Neuronal stem cell (in vitro differentiated cells): ENCODE measurements around the gene LGI1.

Experiments used
- DNase-seq: peaks from one replicate; pipeline ENCODE4 v3.0.0-alpha.2; 2013; ENCODE audit warnings: low spot score
- H2AFZ ChIP-seq: one replicate; pipeline ENCODE4 v1.6.1; 2013; ENCODE audit warnings: mild to moderate bottlenecking, low read length, inconsistent platforms
- H2AK5ac ChIP-seq: 2 replicates; pipeline ENCODE4 v1.6.1; 2013; ENCODE audit warnings: low read depth, mild to moderate bottlenecking, inconsistent platforms, low read length, moderate library complexity, mixed read lengths
- H2BK120ac ChIP-seq: 2 replicates; pipeline ENCODE4 v1.6.1; 2013; ENCODE audit warnings: low read depth, mild to moderate bottlenecking, inconsistent platforms, low read length, moderate library complexity, mixed read lengths
- H2BK12ac ChIP-seq: one replicate; pipeline ENCODE4 v1.6.1; 2013; ENCODE audit warnings: low read length, inconsistent platforms
- H2BK15ac ChIP-seq: 2 replicates; pipeline ENCODE4 v1.6.1; 2013; ENCODE audit warnings: mild to moderate bottlenecking, low read length, inconsistent platforms, mixed read lengths
- H2BK5ac ChIP-seq: one replicate; pipeline ENCODE4 v1.6.1; 2013; ENCODE audit warnings: inconsistent platforms, mild to moderate bottlenecking, low read length, moderate library complexity
- H3K14ac ChIP-seq: one replicate; pipeline ENCODE4 v1.6.1; 2013; ENCODE audit warnings: low read length, inconsistent platforms
- H3K18ac ChIP-seq: 2 replicates; pipeline ENCODE4 v1.6.1; 2013; ENCODE audit warnings: low read length, inconsistent platforms
- H3K23ac ChIP-seq: 2 replicates; pipeline ENCODE4 v1.6.1; 2013; ENCODE audit warnings: low read depth, mild to moderate bottlenecking, mixed read lengths, low read length, inconsistent platforms; ENCODE audit not compliant: poor library complexity
- H3K27ac ChIP-seq: replicated peaks from 3 replicates; pipeline ENCODE4 v1.5.1; 2013; ENCODE audit warnings: low read length, inconsistent platforms
- H3K27me3 ChIP-seq, 3 experiments: 2 replicates each; pipeline ENCODE4 v1.6.1; 2013; ENCODE audit warnings: low read length in 3 of 3, mild to moderate bottlenecking in 2 of 3, inconsistent platforms in 1 of 3, low read depth in 1 of 3, mixed read lengths in 1 of 3, moderate library complexity in 1 of 3; ENCODE audit not compliant: control insufficient read depth in 3 of 3, insufficient read depth in 3 of 3
- H3K36me3 ChIP-seq, 2 donors: replicated peaks in 1 of 2; 2 replicates each; pipeline ENCODE4 v1.6.1; 2013; ENCODE audit warnings: low read length in 2 of 2; ENCODE audit not compliant: control insufficient read depth in 2 of 2, insufficient read depth in 2 of 2
- H3K4ac ChIP-seq: 2 replicates; pipeline ENCODE4 v1.6.1; 2013; ENCODE audit warnings: inconsistent platforms, mild to moderate bottlenecking, low read length, moderate library complexity
- H3K4me1 ChIP-seq, 2 donors: 1 replicate in 1 of 2; 2 replicates in 1 of 2; pipeline ENCODE4 v1.6.1; 2013; ENCODE audit warnings: low read length in 2 of 2, low read depth in 1 of 2; ENCODE audit not compliant: control insufficient read depth in 2 of 2, insufficient read depth in 1 of 2
- H3K4me2 ChIP-seq: one replicate; pipeline ENCODE4 v1.6.1; 2013; ENCODE audit warnings: mild to moderate bottlenecking, low read length, inconsistent platforms; ENCODE audit not compliant: insufficient read depth, poor library complexity, severe bottlenecking
- H3K4me3 ChIP-seq, 2 donors: 2 replicates each; pipeline ENCODE4 v1.5.1; 2013; ENCODE audit warnings: low read length in 2 of 2, mild to moderate bottlenecking in 2 of 2, inconsistent platforms in 1 of 2, moderate library complexity in 1 of 2
- H3K79me1 ChIP-seq: one replicate; pipeline ENCODE4 v1.6.1; 2013; ENCODE audit warnings: low read depth, mild to moderate bottlenecking, inconsistent platforms, low read length, moderate library complexity
- H3K9ac ChIP-seq: one replicate; pipeline ENCODE4 v1.6.1; 2013; ENCODE audit warnings: mild to moderate bottlenecking, low read depth, low read length, inconsistent platforms; ENCODE audit not compliant: poor library complexity
- H3K9me3 ChIP-seq, 2 donors: replicated peaks in 1 of 2; 2 replicates each; pipeline versions ENCODE3 to v1.6.1; 2013; ENCODE audit warnings: low read length in 2 of 2, mild to moderate bottlenecking in 2 of 2, inconsistent platforms in 1 of 2, low read depth in 1 of 2, mixed read lengths in 1 of 2, moderate library complexity in 1 of 2; ENCODE audit not compliant: control insufficient read depth in 2 of 2, insufficient read depth in 1 of 2
- H4K8ac ChIP-seq: one replicate; pipeline ENCODE4 v1.6.1; 2013; ENCODE audit warnings: low read depth, mild to moderate bottlenecking, inconsistent platforms, low read length, moderate library complexity
- H4K91ac ChIP-seq: one replicate; pipeline ENCODE4 v1.6.1; 2013; ENCODE audit warnings: low read length, low read depth, mild to moderate bottlenecking, inconsistent platforms; ENCODE audit not compliant: poor library complexity
- whole genome bisulfite sequencing, 2 donors: extraction: QIAGEN DNeasy Blood & Tissue Kit; methylation state at CpG; one replicate each; pipeline ENCODE4 v1.1.7; 2013; ENCODE audit warnings: missing lambda C conversion rate in 2 of 2, mixed read lengths in 1 of 2; ENCODE audit not compliant: insufficient read length in 2 of 2, insufficient replicate concordance in 1 of 2; ENCODE audit errors: extremely low coverage in 2 of 2; 5-methylcytosine and 5-hydroxymethylcytosine counted together

The LGI1 gene

DNA sequence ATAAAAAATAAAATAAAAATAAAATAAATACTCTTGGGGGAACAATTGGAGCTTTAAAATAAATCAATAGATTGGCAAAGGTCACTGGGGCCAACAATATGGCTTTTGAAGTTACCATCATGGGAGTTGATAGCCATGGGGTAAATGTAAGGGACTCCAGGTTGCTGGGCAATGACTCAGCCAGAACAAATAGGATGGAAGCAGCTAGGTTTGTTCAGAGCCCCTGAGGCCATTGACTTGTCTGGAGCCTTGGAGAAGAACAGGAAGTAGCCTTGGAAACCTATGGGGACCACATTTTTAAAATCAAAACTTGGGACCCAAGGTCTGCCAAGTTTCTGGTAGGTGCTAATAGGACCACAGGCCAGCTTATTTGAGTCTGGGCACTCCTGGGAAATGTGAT is 35.2 kb upstream of the LGI1 start:
- H3K4me2 ChIP-seq, result no peak overlapping the region
- H3K9me3 ChIP-seq, result no peaks in the 10 kb centered on the region
- H4K91ac ChIP-seq, result no peak overlapping the region
- no peaks in the 10 kb centered on the region for H3K4me1 ChIP-seq
- H3K27me3 ChIP-seq, result peaks cover 0 to 29% (median 0%) of the 10 kb centered on the region in 3 experiments
- H3K36me3 ChIP-seq, result no peaks in the 10 kb centered on the region
- no peak overlapping the region for H3K4me3 ChIP-seq
- no peak overlapping the region for H2BK15ac ChIP-seq
- H2BK12ac ChIP-seq, result no peak overlapping the region
- H2BK120ac ChIP-seq, result no peak overlapping the region
- no peak overlapping the region for H2AFZ ChIP-seq
- no peak overlapping the region for H3K23ac ChIP-seq
- H2BK5ac ChIP-seq, result no peak overlapping the region
- H3K14ac ChIP-seq, result no peak overlapping the region
- H3K4ac ChIP-seq, result no peak overlapping the region
- DNase-seq, result no peak
- no peak overlapping the region for H3K27ac ChIP-seq
- H3K9ac ChIP-seq, result no peak overlapping the region
- H3K18ac ChIP-seq, result no peak overlapping the region
- H2AK5ac ChIP-seq, result no peak overlapping the region
- H4K8ac ChIP-seq, result no peak overlapping the region
- H3K79me1 ChIP-seq, result no peaks in the 10 kb centered on the region

DNA sequence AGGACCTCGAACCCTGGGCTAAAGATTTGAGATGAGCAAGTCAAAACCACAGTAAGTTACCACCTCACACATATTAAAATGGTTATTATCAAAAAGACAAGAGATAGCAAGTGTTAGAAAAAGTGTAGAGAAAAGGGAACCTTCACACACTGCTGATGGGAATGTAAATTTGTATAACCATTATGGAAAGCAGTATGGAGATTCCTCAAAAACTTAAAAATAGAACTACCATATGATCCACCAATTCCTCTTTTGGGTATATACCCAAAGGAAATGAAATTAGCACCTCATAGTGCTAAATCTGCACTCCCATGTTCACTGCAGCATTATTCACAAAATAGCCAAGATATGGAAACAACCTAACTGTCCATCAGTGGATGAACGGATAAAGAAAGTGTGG is 34.6 kb upstream of the LGI1 start:
- Histone ChIP-seq H3K9me3 (no peaks in the 10 kb centered on the region), H2BK12ac (no peak overlapping the region), H3K4me2 (no peak overlapping the region), H3K4me1 (no peaks in the 10 kb centered on the region), H2BK5ac (no peak overlapping the region), H2AK5ac (no peak overlapping the region), H3K27ac (no peak overlapping the region), H2AFZ (no peak overlapping the region), H3K4ac (no peak overlapping the region), H3K9ac (no peak overlapping the region), H3K79me1 (no peaks in the 10 kb centered on the region), H2BK120ac (no peak overlapping the region), H3K14ac (no peak overlapping the region), H3K23ac (no peak overlapping the region), H4K8ac (no peak overlapping the region), H4K91ac (no peak overlapping the region), H3K27me3 (peaks cover 0 to 30% (median 0%) of the 10 kb centered on the region in 3 experiments), H3K18ac (no peak overlapping the region), H3K4me3 (no peak overlapping the region), H3K36me3 (no peaks in the 10 kb centered on the region), H2BK15ac (no peak overlapping the region)
- no CpG with 5 or more reads among the region's 2 CpGs for whole genome bisulfite sequencing, 2 donors
- DNase-seq, result no peak

GRCh38 chr10:93726024-93726423 is 31.7 kb upstream of the LGI1 start:
- no peak overlapping the region for H3K4me2 ChIP-seq

DNA sequence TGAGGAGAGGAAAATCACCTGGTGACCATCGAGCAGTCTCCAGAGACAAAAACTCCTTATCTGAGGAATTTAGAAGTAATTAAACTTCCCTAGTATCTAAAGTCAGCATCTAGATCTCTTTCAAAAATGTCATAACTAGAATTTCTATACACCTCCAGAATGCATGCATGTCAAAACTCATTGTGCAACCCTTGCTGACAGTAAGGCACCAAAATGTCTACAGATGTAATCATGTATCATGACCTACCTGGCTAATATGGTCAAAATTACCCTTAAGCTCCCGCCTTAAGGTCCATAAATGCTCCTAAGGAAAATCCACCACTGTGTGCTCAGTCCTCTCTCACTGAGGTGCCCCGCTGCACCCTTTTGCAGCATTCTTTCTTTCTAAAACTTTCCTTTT is 16.4 kb upstream of the LGI1 start:
- Histone ChIP-seq H2BK15ac (no peak overlapping the region), H3K14ac (no peak overlapping the region), H4K91ac (no peak overlapping the region)

More at GRCh38 chr10:93726024-93726423, 31.7 kb upstream of the LGI1 start:
- H4K8ac ChIP-seq, result no peak overlapping the region
- no peak overlapping the region for H2BK12ac ChIP-seq
- H2BK120ac ChIP-seq, result no peak overlapping the region
- H2AFZ ChIP-seq, result no peak overlapping the region
- H3K4me1 ChIP-seq, result no peaks in the 10 kb centered on the region
- H3K14ac ChIP-seq, result no peak overlapping the region
- H3K79me1 ChIP-seq, result no peaks in the 10 kb centered on the region
- H4K91ac ChIP-seq, result no peak overlapping the region
- WGBS, 2 donors, result no CpG with 5 or more reads among the region's 1 CpG
- DNase-seq, result no peak
- peaks cover 0 to 30% (median 0%) of the 10 kb centered on the region in 3 experiments for H3K27me3 ChIP-seq
- H3K9ac ChIP-seq, result no peak overlapping the region
- H3K23ac ChIP-seq, result no peak overlapping the region
- no peak overlapping the region for H3K27ac ChIP-seq
- no peak overlapping the region for H2AK5ac ChIP-seq
- no peaks in the 10 kb centered on the region for H3K36me3 ChIP-seq
- no peak overlapping the region for H2BK5ac ChIP-seq
- no peak overlapping the region for H3K4ac ChIP-seq
- H3K9me3 ChIP-seq, result no peaks in the 10 kb centered on the region
- H3K18ac ChIP-seq, result no peak overlapping the region
- H2BK15ac ChIP-seq, result no peak overlapping the region
- H3K4me3 ChIP-seq, result no peak overlapping the region

More for the DNA sequence above, 16.4 kb upstream of the LGI1 start:
- Histone ChIP-seq H2BK5ac (no peak overlapping the region), H2BK120ac (no peak overlapping the region), H4K8ac (no peak overlapping the region), H3K4me1 (peaks cover 0 to 5% of the 10 kb centered on the region in 2 donors), H3K4me3 (no peak overlapping the region), H3K4me2 (no peak overlapping the region), H2AFZ (no peak overlapping the region), H3K9me3 (no peaks in the 10 kb centered on the region), H3K36me3 (no peaks in the 10 kb centered on the region), H3K18ac (no peak overlapping the region), H3K27me3 (peaks cover 0 to 3% (median 0%) of the 10 kb centered on the region in 3 experiments), H3K79me1 (no peaks in the 10 kb centered on the region), H2AK5ac (no peak overlapping the region), H3K27ac (no peak overlapping the region), H3K4ac (no peak overlapping the region), H3K9ac (no peak overlapping the region), H2BK12ac (no peak overlapping the region), H3K23ac (no peak overlapping the region)
- DNase-seq, result no peak
- WGBS, 2 donors, result no CpG with 5 or more reads among the region's 3 CpGs
